ENCODE results near the gene SEPTIN10. TPM values are rescaled to one million over a fixed set of nuclear protein-coding genes. Genes with fewer than 3 reads are reported as not detected.

Gene SEPTIN10
- total RNA-seq, 1 experiment from 2014 or later: 92.5 TPM

DNA sequence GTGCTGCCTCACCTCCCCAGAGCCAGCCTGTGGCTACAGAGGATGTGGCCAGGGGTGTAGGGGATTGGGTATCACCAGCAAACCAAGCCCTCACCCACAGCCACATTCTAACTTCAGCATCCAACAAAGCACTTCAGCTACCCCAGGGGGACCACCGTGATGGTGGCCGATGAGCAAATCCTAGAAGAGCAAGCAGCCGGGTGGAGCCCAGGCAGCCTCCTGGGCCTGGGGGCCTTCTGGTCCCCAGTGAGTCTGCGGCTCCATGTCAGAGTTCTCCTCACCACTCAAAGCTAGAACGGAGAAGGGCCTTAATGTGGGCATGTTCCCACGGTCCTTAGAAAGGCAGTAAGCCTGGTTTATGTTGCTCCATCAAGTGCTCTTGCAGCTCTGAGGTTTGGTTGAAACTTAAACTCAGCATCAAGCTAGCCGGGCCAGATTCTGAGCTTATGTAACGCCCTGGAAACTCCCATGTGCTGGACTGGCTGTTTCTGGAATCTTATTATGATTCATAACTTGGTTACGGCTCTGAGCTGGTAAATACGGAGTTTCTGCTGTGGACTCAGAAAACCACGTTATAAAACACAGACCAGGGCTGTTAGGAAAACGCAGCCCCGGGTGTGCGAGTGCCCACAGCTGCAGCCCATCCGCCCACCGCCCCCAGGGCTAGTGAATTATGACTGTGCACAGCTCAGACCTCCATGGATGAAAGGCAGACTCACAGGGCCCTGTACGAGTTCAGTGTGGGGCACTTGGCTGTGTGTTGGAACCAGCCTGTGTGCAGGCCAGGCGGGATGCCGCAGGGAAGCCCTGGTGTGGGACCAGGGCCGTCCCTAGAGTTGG lies 99.8 kb downstream of the SEPTIN10 start:
- Histone ChIP-seq H3K56ac (ENCODE audit: insufficient read length, low read depth, low read length) (no peak overlapping the region), H2BK5ac (ENCODE audit: insufficient read length, low read length) (no peak overlapping the region), H2BK120ac (ENCODE audit: low read depth, low read length, poor library complexity, severe bottlenecking) (no peak overlapping the region), H2BK20ac (ENCODE audit: low read depth, low read length, poor library complexity, severe bottlenecking) (no peak overlapping the region), H3K27me3 (ENCODE audit: insufficient read depth, low read length) (no peaks in the 10 kb centered on the region), H4K20me1 (ENCODE audit: control insufficient read depth, insufficient read depth, insufficient read length) (no peaks in the 10 kb centered on the region), H2AK5ac (ENCODE audit: insufficient read length, low read length) (no peak overlapping the region), H3K23ac (ENCODE audit: insufficient read length, low read depth, low read length) (no peak overlapping the region), H3K9ac (ENCODE audit: extremely low read depth, insufficient read length, low read length) (no peak overlapping the region), H2BK12ac (ENCODE audit: insufficient read length, low read depth, low read length) (no peak overlapping the region), H3K27ac (ENCODE audit: insufficient read length, low read depth, low read length) (no peak overlapping the region), H3K79me2 (ENCODE audit: insufficient read depth, low read length) (no peaks in the 10 kb centered on the region), H3T11ph (ENCODE audit: low read length) (no peak overlapping the region), H3K23me2 (ENCODE audit: insufficient read length, low read depth, low read length, poor library complexity, severe bottlenecking) (no peaks in the 10 kb centered on the region), H3K14ac (ENCODE audit: insufficient read depth, low read length) (no peak overlapping the region), H4K91ac (ENCODE audit: insufficient read length, low read depth, low read length) (no peak overlapping the region), H2AFZ (ENCODE audit: low read length) (no peak overlapping the region), H2BK15ac (ENCODE audit: low read depth, low read length) (no peak overlapping the region), H4K8ac (replicated peaks; ENCODE audit: insufficient read length, low read depth, low read length) (no peak overlapping the region), H3K4ac (ENCODE audit: low read depth, low read length) (no peak overlapping the region), H4K5ac (ENCODE audit: insufficient read length, low read depth, low read length) (no peak overlapping the region), H3K4me1 (ENCODE audit: insufficient read depth, low read length) (no peaks in the 10 kb centered on the region), H3K4me2 (ENCODE audit: insufficient read depth, insufficient read length, low read length) (no peak overlapping the region), H3K18ac (ENCODE audit: insufficient read length, low read depth, low read length) (no peak overlapping the region), H3K9me3 (ENCODE audit: control insufficient read depth, low read depth, low read length) (no peaks in the 10 kb centered on the region), H3K79me1 (ENCODE audit: insufficient read depth, low read depth, low read length, poor library complexity, severe bottlenecking) (no peaks in the 10 kb centered on the region)
- H3K4me3 Mint-ChIP-seq: no peak overlapping the region
- no CpG with 5 or more reads among the region's 20 CpGs for WGBS (ENCODE audit: extremely low coverage, insufficient read length, low lambda C conversion rate)
- H3K4me1 Mint-ChIP-seq: peaks cover 4% of the 10 kb centered on the region in 2 experiments; a peak in 2 of 4 replicates
- no peaks in the 10 kb centered on the region for H3K9me3 Mint-ChIP-seq
- no peak for TF ChIP-seq CTCF (conservative IDR thresholded peaks at IDR 0.05)
- H3K27me3 Mint-ChIP-seq (ENCODE audit: low read depth): peaks cover 2% of the 10 kb centered on the region
- no peak overlapping the region; a peak in 1 of 7 replicates for H3K27ac Mint-ChIP-seq
- H3K36me3 Mint-ChIP-seq (ENCODE audit: insufficient read depth in 1 of 3, low read depth in 3 of 3): no peaks in the 10 kb centered on the region; a peak in 1 of 7 replicates
- no peak for DNase-seq
